HEK293 (cell line): ENCODE measurements around the gene UBTD1.

Experiments used
- CTCF ChIA-PET: fragments of 350-600 bp; formaldehyde crosslinking; extraction: SDS; loops from one replicate; lab custom pipeline; 2021; ENCODE audit warnings: antibody characterized with exemption; lab: Yijun Ruan, JAX
- POLR2A ChIA-PET: fragments of 300-600 bp; formaldehyde crosslinking; extraction: SDS; loops from one replicate; lab custom pipeline; 2020; ENCODE audit warnings: antibody characterized with exemption, inconsistent platforms; lab: Yijun Ruan, JAX
- H3K27ac ChIP-seq: fragments of 200-500 bp; sonication (Bioruptor generic); 2 replicates; pipeline ENCODE4 v1.5.1; 2014; ENCODE audit warnings: low read depth, low read length, control low read depth, inconsistent platforms; ENCODE audit errors: extremely low read depth
- H3K36me3 ChIP-seq, 2 experiments: fragments of 200-500 bp in 1 of 2; sonication (Bioruptor generic) in 1 of 2; 1 replicate in 1 of 2; 2 replicates in 1 of 2; pipeline ENCODE4 v1.5.1; 2014 to 2017; ENCODE audit warnings: inconsistent platforms in 2 of 2, low read length in 2 of 2; ENCODE audit not compliant: control insufficient read depth in 2 of 2, insufficient read depth in 1 of 2
- H3K4me1 ChIP-seq: fragments of 200-500 bp; sonication (Bioruptor generic); 2 replicates; pipeline ENCODE4 v1.5.1; 2014; ENCODE audit warnings: mild to moderate bottlenecking, low read length, inconsistent platforms; ENCODE audit not compliant: control insufficient read depth, insufficient read depth
- H3K4me3 ChIP-seq: 2 replicates; pipeline ENCODE4 v1.5.1; 2011; ENCODE audit warnings: low read depth, mild to moderate bottlenecking, control low read depth, low read length, moderate library complexity
- H3K9me3 ChIP-seq: fragments of 200-500 bp; sonication (Bioruptor generic); 2 replicates; pipeline ENCODE4 v1.5.1; 2014; ENCODE audit warnings: low read depth, low read length, inconsistent platforms; ENCODE audit not compliant: control insufficient read depth, insufficient read depth
- MZF1 ChIP-seq: fragments of 450-650 bp; formaldehyde crosslinking; IDR thresholded peaks from 2 replicates; pipeline ENCODE4 v1.5.1; 2017; ENCODE audit warnings: missing biosample characterization, missing genetic modification characterization, borderline replicate concordance
- ZBTB17 ChIP-seq: fragments of 450-650 bp; formaldehyde crosslinking; IDR thresholded peaks from 2 replicates; pipeline ENCODE4 v1.5.1; 2016; ENCODE audit warnings: missing biosample characterization, missing genetic modification characterization
- ZBTB26 ChIP-seq: fragments of 450-650 bp; formaldehyde crosslinking; optimal IDR thresholded peaks from 2 replicates; pipeline ENCODE3; 2016; ENCODE audit warnings: missing biosample characterization, mild to moderate bottlenecking, missing genetic modification characterization
- ZNF132 ChIP-seq: fragments of 450-650 bp; formaldehyde crosslinking; IDR thresholded peaks from 2 replicates; pipeline ENCODE4 v1.5.1; 2017; ENCODE audit warnings: missing biosample characterization, missing genetic modification characterization, borderline replicate concordance
- ZNF138 ChIP-seq: fragments of 450-650 bp; formaldehyde crosslinking; IDR thresholded peaks from 2 replicates; pipeline ENCODE4 v1.5.1; 2016; ENCODE audit warnings: missing biosample characterization, missing genetic modification characterization, borderline replicate concordance
- ZNF184 ChIP-seq: fragments of 450-650 bp; IDR thresholded peaks from 2 replicates; pipeline ENCODE4 v1.5.1; 2018; ENCODE audit warnings: missing biosample characterization, mild to moderate bottlenecking, missing genetic modification characterization
- ZNF223 ChIP-seq: fragments of 450-650 bp; formaldehyde crosslinking; IDR thresholded peaks from 2 replicates; pipeline ENCODE4 v1.5.1; 2016; ENCODE audit warnings: missing biosample characterization, missing genetic modification characterization
- ZNF311 ChIP-seq: fragments of 450-650 bp; formaldehyde crosslinking; IDR thresholded peaks from 2 replicates; pipeline ENCODE4 v1.5.1; 2017; ENCODE audit warnings: missing biosample characterization, missing genetic modification characterization, borderline replicate concordance
- ZNF513 ChIP-seq: fragments of 450-650 bp; IDR thresholded peaks from 2 replicates; pipeline ENCODE4 v1.5.1; 2018; ENCODE audit warnings: missing biosample characterization, missing genetic modification characterization
- ZNF521 ChIP-seq: fragments of 450-650 bp; formaldehyde crosslinking; IDR thresholded peaks from 2 replicates; pipeline ENCODE4 v1.5.1; 2017; ENCODE audit warnings: missing biosample characterization, mild to moderate bottlenecking, missing genetic modification characterization
- ZNF529 ChIP-seq: fragments of 450-650 bp; formaldehyde crosslinking; IDR thresholded peaks from 2 replicates; pipeline ENCODE4 v1.5.1; 2017; ENCODE audit warnings: missing genetic modification characterization, missing biosample characterization; ENCODE audit not compliant: insufficient replicate concordance
- ZNF701 ChIP-seq: fragments of 450-650 bp; formaldehyde crosslinking; IDR thresholded peaks from 2 replicates; pipeline ENCODE4 v1.5.1; 2016; ENCODE audit warnings: missing biosample characterization, missing genetic modification characterization
- ZNF76 ChIP-seq: fragments of 450-650 bp; formaldehyde crosslinking; IDR thresholded peaks from 2 replicates; pipeline ENCODE4; 2016; ENCODE audit warnings: low read depth, missing biosample characterization, missing genetic modification characterization, borderline replicate concordance
- ZNF768 ChIP-seq: fragments of 450-650 bp; formaldehyde crosslinking; IDR thresholded peaks from 2 replicates; pipeline ENCODE4 v1.5.1; 2018; ENCODE audit warnings: missing biosample characterization, mild to moderate bottlenecking, missing genetic modification characterization
- TF ChIP-seq, protein P1 (sequence below): fragments of 450-650 bp; formaldehyde crosslinking; IDR thresholded peaks from 2 replicates; pipeline ENCODE4 v1.5.1; 2016; ENCODE audit warnings: missing biosample characterization, missing genetic modification characterization
- TF ChIP-seq, protein P2 (sequence below): fragments of 450-650 bp; formaldehyde crosslinking; conservative IDR thresholded peaks from 2 replicates; pipeline ENCODE4 v1.5.1; 2016; ENCODE audit warnings: low read depth, missing biosample characterization, missing genetic modification characterization
- TF ChIP-seq, protein P3 (sequence below): fragments of 450-650 bp; formaldehyde crosslinking; IDR thresholded peaks from 2 replicates; pipeline ENCODE4 v1.5.1; 2016; ENCODE audit warnings: missing biosample characterization, missing genetic modification characterization, borderline replicate concordance
- TF ChIP-seq, protein P4 (sequence below): fragments of 450-650 bp; formaldehyde crosslinking; IDR thresholded peaks from 2 replicates; pipeline ENCODE4 v1.5.1; 2016; ENCODE audit warnings: missing biosample characterization, missing genetic modification characterization

UBTD1 gene

GRCh38 chr10:97483921-97484320 is 14.8 kb upstream of the UBTD1 start:
- CTCF ChIA-PET: interaction anchor here (1.2 kb wide), 1 partner anchor 50 kb away, joined by 3 read pairs; no protein-coding TSS in a partner anchor
- TF ChIP-seq MZF1 (tag by site-specific recombination): no peak
- no peak for TF ChIP-seq ZNF768 (tag by site-specific recombination)
- TF ChIP-seq ZNF132 (tag by site-specific recombination): no peak
- no peak for TF ChIP-seq ZNF513 (tag by site-specific recombination)
- TF ChIP-seq ZNF76: no peak
- no peak for TF ChIP-seq ZNF138 (tag by site-specific recombination)
- no peak for TF ChIP-seq ZBTB26 (tag by site-specific recombination)
- TF ChIP-seq, protein P1, sequence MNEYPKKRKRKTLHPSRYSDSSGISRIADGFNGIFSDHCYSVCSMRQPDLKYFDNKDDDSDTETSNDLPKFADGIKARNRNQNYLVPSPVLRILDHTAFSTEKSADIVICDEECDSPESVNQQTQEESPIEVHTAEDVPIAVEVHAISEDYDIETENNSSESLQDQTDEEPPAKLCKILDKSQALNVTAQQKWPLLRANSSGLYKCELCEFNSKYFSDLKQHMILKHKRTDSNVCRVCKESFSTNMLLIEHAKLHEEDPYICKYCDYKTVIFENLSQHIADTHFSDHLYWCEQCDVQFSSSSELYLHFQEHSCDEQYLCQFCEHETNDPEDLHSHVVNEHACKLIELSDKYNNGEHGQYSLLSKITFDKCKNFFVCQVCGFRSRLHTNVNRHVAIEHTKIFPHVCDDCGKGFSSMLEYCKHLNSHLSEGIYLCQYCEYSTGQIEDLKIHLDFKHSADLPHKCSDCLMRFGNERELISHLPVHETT (tag by site-specific recombination): no peak
- no peak for TF ChIP-seq ZNF311 (tag by site-specific recombination)
- TF ChIP-seq, protein P2, sequence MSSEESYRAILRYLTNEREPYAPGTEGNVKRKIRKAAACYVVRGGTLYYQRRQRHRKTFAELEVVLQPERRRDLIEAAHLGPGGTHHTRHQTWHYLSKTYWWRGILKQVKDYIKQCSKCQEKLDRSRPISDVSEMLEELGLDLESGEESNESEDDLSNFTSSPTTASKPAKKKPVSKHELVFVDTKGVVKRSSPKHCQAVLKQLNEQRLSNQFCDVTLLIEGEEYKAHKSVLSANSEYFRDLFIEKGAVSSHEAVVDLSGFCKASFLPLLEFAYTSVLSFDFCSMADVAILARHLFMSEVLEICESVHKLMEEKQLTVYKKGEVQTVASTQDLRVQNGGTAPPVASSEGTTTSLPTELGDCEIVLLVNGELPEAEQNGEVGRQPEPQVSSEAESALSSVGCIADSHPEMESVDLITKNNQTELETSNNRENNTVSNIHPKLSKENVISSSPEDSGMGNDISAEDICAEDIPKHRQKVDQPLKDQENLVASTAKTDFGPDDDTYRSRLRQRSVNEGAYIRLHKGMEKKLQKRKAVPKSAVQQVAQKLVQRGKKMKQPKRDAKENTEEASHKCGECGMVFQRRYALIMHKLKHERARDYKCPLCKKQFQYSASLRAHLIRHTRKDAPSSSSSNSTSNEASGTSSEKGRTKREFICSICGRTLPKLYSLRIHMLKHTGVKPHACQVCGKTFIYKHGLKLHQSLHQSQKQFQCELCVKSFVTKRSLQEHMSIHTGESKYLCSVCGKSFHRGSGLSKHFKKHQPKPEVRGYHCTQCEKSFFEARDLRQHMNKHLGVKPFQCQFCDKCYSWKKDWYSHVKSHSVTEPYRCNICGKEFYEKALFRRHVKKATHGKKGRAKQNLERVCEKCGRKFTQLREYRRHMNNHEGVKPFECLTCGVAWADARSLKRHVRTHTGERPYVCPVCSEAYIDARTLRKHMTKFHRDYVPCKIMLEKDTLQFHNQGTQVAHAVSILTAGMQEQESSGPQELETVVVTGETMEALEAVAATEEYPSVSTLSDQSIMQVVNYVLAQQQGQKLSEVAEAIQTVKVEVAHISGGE (tag by site-specific recombination): no peak
- TF ChIP-seq ZNF529 (tag by site-specific recombination): no peak
- TF ChIP-seq ZNF521 (tag by site-specific recombination): no peak
- TF ChIP-seq ZNF701: no peak
- Histone ChIP-seq H3K36me3 (peaks cover 12 to 42% of the 10 kb centered on the region in 2 experiments), H3K4me1 (no peaks in the 10 kb centered on the region), H3K4me3 (no peak overlapping the region), H3K9me3 (no peaks in the 10 kb centered on the region), H3K27ac (no peak overlapping the region)
- POLR2A ChIA-PET: interaction anchor here (1.0 kb wide), 1 partner anchor 13 kb away, joined by 3 read pairs; no protein-coding TSS in a partner anchor

DNA sequence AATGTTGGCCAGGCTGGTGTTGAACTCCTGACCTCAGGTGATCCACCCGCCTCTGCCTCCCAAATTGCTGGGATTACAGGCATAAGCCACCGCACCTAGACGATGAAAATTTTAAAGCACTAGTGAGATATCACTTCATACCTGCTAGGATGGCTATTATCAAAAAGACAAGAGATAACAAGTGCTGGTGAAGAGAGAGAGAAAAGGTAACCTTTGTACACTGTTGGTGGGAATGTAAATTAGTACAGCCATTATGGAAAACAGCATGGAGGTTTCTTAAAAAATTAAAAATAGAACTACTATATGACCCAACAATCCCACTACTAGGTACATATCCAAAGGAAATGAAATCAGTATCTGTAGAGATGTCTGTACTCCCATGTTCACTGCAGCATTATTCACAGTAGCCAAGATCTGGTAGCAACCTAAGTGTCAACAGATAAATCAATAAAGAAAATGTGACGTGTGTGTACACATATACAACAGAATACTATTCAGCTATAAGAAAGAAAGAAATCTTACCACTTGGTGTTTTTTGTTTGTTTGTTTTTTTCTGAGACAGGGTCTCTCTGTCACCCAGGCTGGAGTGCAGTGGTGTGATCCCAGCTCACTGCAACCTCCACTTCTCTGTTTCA is 13.0 kb upstream of the UBTD1 start:
- peaks cover 12 to 26% of the 10 kb centered on the region in 2 experiments for H3K36me3 ChIP-seq
- CTCF ChIA-PET: no interaction called here
- no peak for TF ChIP-seq ZBTB17 (tag by site-specific recombination)
- no peak for TF ChIP-seq ZNF223
- TF ChIP-seq, protein P3, sequence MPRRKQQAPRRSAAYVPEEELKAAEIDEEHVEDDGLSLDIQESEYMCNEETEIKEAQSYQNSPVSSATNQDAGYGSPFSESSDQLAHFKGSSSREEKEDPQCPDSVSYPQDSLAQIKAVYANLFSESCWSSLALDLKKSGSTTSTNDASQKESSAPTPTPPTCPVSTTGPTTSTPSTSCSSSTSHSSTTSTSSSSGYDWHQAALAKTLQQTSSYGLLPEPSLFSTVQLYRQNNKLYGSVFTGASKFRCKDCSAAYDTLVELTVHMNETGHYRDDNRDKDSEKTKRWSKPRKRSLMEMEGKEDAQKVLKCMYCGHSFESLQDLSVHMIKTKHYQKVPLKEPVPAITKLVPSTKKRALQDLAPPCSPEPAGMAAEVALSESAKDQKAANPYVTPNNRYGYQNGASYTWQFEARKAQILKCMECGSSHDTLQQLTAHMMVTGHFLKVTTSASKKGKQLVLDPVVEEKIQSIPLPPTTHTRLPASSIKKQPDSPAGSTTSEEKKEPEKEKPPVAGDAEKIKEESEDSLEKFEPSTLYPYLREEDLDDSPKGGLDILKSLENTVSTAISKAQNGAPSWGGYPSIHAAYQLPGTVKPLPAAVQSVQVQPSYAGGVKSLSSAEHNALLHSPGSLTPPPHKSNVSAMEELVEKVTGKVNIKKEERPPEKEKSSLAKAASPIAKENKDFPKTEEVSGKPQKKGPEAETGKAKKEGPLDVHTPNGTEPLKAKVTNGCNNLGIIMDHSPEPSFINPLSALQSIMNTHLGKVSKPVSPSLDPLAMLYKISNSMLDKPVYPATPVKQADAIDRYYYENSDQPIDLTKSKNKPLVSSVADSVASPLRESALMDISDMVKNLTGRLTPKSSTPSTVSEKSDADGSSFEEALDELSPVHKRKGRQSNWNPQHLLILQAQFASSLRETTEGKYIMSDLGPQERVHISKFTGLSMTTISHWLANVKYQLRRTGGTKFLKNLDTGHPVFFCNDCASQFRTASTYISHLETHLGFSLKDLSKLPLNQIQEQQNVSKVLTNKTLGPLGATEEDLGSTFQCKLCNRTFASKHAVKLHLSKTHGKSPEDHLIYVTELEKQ: no peak
- TF ChIP-seq, protein P4, sequence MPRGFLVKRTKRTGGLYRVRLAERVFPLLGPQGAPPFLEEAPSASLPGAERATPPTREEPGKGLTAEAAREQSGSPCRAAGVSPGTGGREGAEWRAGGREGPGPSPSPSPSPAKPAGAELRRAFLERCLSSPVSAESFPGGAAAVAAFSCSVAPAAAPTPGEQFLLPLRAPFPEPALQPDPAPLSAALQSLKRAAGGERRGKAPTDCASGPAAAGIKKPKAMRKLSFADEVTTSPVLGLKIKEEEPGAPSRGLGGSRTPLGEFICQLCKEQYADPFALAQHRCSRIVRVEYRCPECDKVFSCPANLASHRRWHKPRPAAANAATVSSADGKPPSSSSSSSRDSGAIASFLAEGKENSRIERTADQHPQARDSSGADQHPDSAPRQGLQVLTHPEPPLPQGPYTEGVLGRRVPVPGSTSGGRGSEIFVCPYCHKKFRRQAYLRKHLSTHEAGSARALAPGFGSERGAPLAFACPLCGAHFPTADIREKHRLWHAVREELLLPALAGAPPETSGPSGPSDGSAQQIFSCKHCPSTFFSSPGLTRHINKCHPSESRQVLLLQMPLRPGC (tag by site-specific recombination): no peak
- peak; percentile 90 for TF ChIP-seq ZNF184 (tag by site-specific recombination)

More for the DNA sequence above, 13.0 kb upstream of the UBTD1 start:
- Histone ChIP-seq H3K27ac (no peak overlapping the region), H3K4me1 (0 out of 2 replicates have a peak, but pooled peaks cover under 1% of the 10 kb centered on the region), H3K9me3 (no peaks in the 10 kb centered on the region), H3K4me3 (no peak overlapping the region)
- POLR2A ChIA-PET: no interaction called here
